Measurements from ENCODE around the gene YIF1B. TPM values are rescaled to one million over a fixed set of nuclear protein-coding genes. Genes with fewer than 3 reads are reported as not detected.

YIF1B gene
- total and polyA plus RNA-seq, 9 of the 15 experiments (the other 6 are each of a cell fraction or from before 2014, with no cell fraction given) = 8.5 to 586 (median 323) TPM

GRCh38 chr19:38360351-38360750 is 44.6 kb upstream of the YIF1B start:
- FAIRE-seq (no peak), ATAC-seq (no peak), DNase-seq (ENCODE audit: extremely low read depth in 1 of 4, low spot score in 3 of 4) (no peak)
- in situ Hi-C loops (cut with MboI) (no loop called here), intact Hi-C loops (cut with micrococcal nuclease) (no loop called here)
- no peak overlapping the region for H3K4me2 ChIP-seq (ENCODE audit: insufficient read depth, low read length)
- H2AFZ ChIP-seq (ENCODE audit: low read depth, low read length) = no peak overlapping the region
- peaks cover 10% of the 10 kb centered on the region; the same call in 1 of the 2 replicates for H4K20me1 ChIP-seq (replicated peaks; ENCODE audit: control insufficient read depth, insufficient read depth, low read length)
- peaks cover 24 to 33% of the 10 kb centered on the region in 2 experiments for H3K27me3 ChIP-seq (ENCODE audit: control insufficient read depth in 2 of 2, insufficient read depth in 2 of 2, low read length in 2 of 2)
- H3K4me1 ChIP-seq (replicated peaks in 1 of 2; ENCODE audit: control insufficient read depth in 2 of 2, insufficient read depth in 2 of 2, low read length in 2 of 2) = peaks cover 10 to 26% of the 10 kb centered on the region in 2 experiments; a peak in 4 of 5 replicates
- no TSS peak for BruUV-seq (replicated peaks)
- no peak overlapping the region for H3K27ac ChIP-seq (ENCODE audit: extremely low read depth, low read depth, low read length)
- POLR2A ChIA-PET = interaction anchor here (1.0 to 1.9 kb wide), 2 partner anchors 14 to 106 kb away, joined by 3 to 8 read pairs; partner anchors contain the start of gene PSMD8
- WGBS (ENCODE audit: insufficient coverage, low coverage, missing lambda C conversion rate) = 34% methylated on average over 8 of the region's 9 CpGs
- CTCF ChIA-PET (ENCODE audit: low intra/inter-chr PET ratio) = no interaction called here
- H3K4me3 ChIP-seq = no peak overlapping the region
- H3K9me1 ChIP-seq (ENCODE audit: control insufficient read depth, insufficient read depth, low read length) = no peaks in the 10 kb centered on the region
- TF ChIP-seq ZNF764 (CRISPR knock-in tag; IDR thresholded peaks at IDR 0.05; ENCODE audit: low read depth) = no peak
- TF ChIP-seq SMARCA4 (IDR thresholded peaks at IDR 0.05) = no peak
- TF ChIP-seq CEBPG (CRISPR knock-in tag; IDR thresholded peaks at IDR 0.05) = peak; percentile 51; the same call in 1 of the 2 replicates
- TF ChIP-seq CEBPG (tag; conservative IDR thresholded peaks at IDR 0.05 in 1 of 2, IDR thresholded peaks at IDR 0.05 in 1 of 2) = no peak
- TF ChIP-seq ATF3 (IDR thresholded peaks at IDR 0.05) = 0 out of 2 replicates have a peak, but pooled peaks have one; percentile 12
- no peak for TF ChIP-seq ATF3 (CRISPR knock-in tag; conservative IDR thresholded peaks at IDR 0.05)
- peak overlapping the region in 1 of 2 experiments; percentile 28; a peak in 1 of 4 replicates for H3K9ac ChIP-seq (ENCODE audit: insufficient read depth in 1 of 2, low read depth in 2 of 2, low read length in 2 of 2)
- no peaks in the 10 kb centered on the region for H3K36me3 ChIP-seq (ENCODE audit: control insufficient read depth, insufficient read depth, low read length)
- H3K79me2 ChIP-seq (ENCODE audit: control insufficient read depth, insufficient read depth, low read length) = no peaks in the 10 kb centered on the region
- no peaks in the 10 kb centered on the region for H3K9me3 ChIP-seq (replicated peaks; ENCODE audit: control insufficient read depth, insufficient read depth, low read depth, low read length)

Data from K562 (cell line).